HEK293 (cell line): Measurements from ENCODE around the gene RNASE4.
"Not testable (repeated sequence)": the region's sequence is repeated elsewhere in the genome, so short reads cannot be mapped to it uniquely, and the experiment has no call there.

Experiments
- CTCF ChIA-PET: fragments of 350-600 bp; formaldehyde crosslinking; extraction: SDS; loops from one replicate; lab custom pipeline; 2021; ENCODE audit warnings: antibody characterized with exemption; lab: Yijun Ruan, JAX
- POLR2A ChIA-PET: fragments of 300-600 bp; formaldehyde crosslinking; extraction: SDS; loops from one replicate; lab custom pipeline; 2020; ENCODE audit warnings: antibody characterized with exemption, inconsistent platforms; lab: Yijun Ruan, JAX
- H3K27ac ChIP-seq: fragments of 200-500 bp; sonication (Bioruptor generic); 2 replicates; pipeline ENCODE4 v1.5.1; 2014; ENCODE audit warnings: low read depth, low read length, control low read depth, inconsistent platforms; ENCODE audit errors: extremely low read depth
- H3K36me3 ChIP-seq, 2 experiments: fragments of 200-500 bp in 1 of 2; sonication (Bioruptor generic) in 1 of 2; 1 replicate in 1 of 2; 2 replicates in 1 of 2; pipeline ENCODE4 v1.5.1; 2014 to 2017; ENCODE audit warnings: inconsistent platforms in 2 of 2, low read length in 2 of 2; ENCODE audit not compliant: control insufficient read depth in 2 of 2, insufficient read depth in 1 of 2
- H3K4me1 ChIP-seq: fragments of 200-500 bp; sonication (Bioruptor generic); 2 replicates; pipeline ENCODE4 v1.5.1; 2014; ENCODE audit warnings: mild to moderate bottlenecking, low read length, inconsistent platforms; ENCODE audit not compliant: control insufficient read depth, insufficient read depth
- H3K4me3 ChIP-seq: 2 replicates; pipeline ENCODE4 v1.5.1; 2011; ENCODE audit warnings: low read depth, mild to moderate bottlenecking, control low read depth, low read length, moderate library complexity
- H3K9me3 ChIP-seq: fragments of 200-500 bp; sonication (Bioruptor generic); 2 replicates; pipeline ENCODE4 v1.5.1; 2014; ENCODE audit warnings: low read depth, low read length, inconsistent platforms; ENCODE audit not compliant: control insufficient read depth, insufficient read depth
- CTCF ChIP-seq: fragments of 450-650 bp; formaldehyde crosslinking; IDR thresholded peaks from 2 replicates; pipeline ENCODE4 v1.5.1; 2016; ENCODE audit warnings: missing biosample characterization, missing genetic modification characterization
- GLIS2 ChIP-seq: fragments of 450-650 bp; formaldehyde crosslinking; IDR thresholded peaks from 2 replicates; pipeline ENCODE4 v1.5.1; 2016; ENCODE audit warnings: missing biosample characterization, missing genetic modification characterization
- KLF10 ChIP-seq: fragments of 450-650 bp; IDR thresholded peaks from 2 replicates; pipeline ENCODE4 v1.5.1; 2018; ENCODE audit warnings: missing biosample characterization, mild to moderate bottlenecking, missing genetic modification characterization
- PRDM1 ChIP-seq: fragments of 450-650 bp; formaldehyde crosslinking; IDR thresholded peaks from 2 replicates; pipeline ENCODE4; 2016; ENCODE audit warnings: missing biosample characterization, missing genetic modification characterization
- SCRT2 ChIP-seq: fragments of 450-650 bp; formaldehyde crosslinking; IDR thresholded peaks from 2 replicates; pipeline ENCODE4 v1.5.1; 2016; ENCODE audit warnings: missing biosample characterization, missing genetic modification characterization
- ZFP3 ChIP-seq: fragments of 450-650 bp; formaldehyde crosslinking; IDR thresholded peaks from 2 replicates; pipeline ENCODE4 v1.5.1; 2016; ENCODE audit warnings: low read depth, missing biosample characterization, missing genetic modification characterization
- ZNF121 ChIP-seq: fragments of 450-650 bp; formaldehyde crosslinking; IDR thresholded peaks from 2 replicates; pipeline ENCODE4 v1.5.1; 2016; ENCODE audit warnings: missing biosample characterization, missing genetic modification characterization
- ZNF549 ChIP-seq: fragments of 450-650 bp; IDR thresholded peaks from 2 replicates; pipeline ENCODE4 v1.5.1; 2018; ENCODE audit warnings: missing biosample characterization, missing genetic modification characterization, mild to moderate bottlenecking, inconsistent platforms, moderate library complexity
- ZNF585B ChIP-seq: fragments of 450-650 bp; formaldehyde crosslinking; IDR thresholded peaks from 2 replicates; pipeline ENCODE4 v1.5.1; 2016; ENCODE audit warnings: missing biosample characterization, missing genetic modification characterization
- ZNF623 ChIP-seq: fragments of 450-650 bp; formaldehyde crosslinking; IDR thresholded peaks from 2 replicates; pipeline ENCODE4 v1.5.1; 2016; ENCODE audit warnings: missing biosample characterization, missing genetic modification characterization
- ZNF626 ChIP-seq: fragments of 450-650 bp; sonication (Bioruptor Pico); formaldehyde crosslinking; IDR thresholded peaks from 2 replicates; pipeline ENCODE4 v1.5.1; 2018; ENCODE audit warnings: missing biosample characterization, missing genetic modification characterization, inconsistent platforms
- ZNF645 ChIP-seq: fragments of 450-650 bp; formaldehyde crosslinking; IDR thresholded peaks from 2 replicates; pipeline ENCODE4; 2016; ENCODE audit warnings: missing biosample characterization, missing genetic modification characterization
- ZNF658 ChIP-seq: fragments of 450-650 bp; formaldehyde crosslinking; IDR thresholded peaks from 2 replicates; pipeline ENCODE4; 2016; ENCODE audit warnings: missing biosample characterization, missing genetic modification characterization
- ZNF664 ChIP-seq: fragments of 450-650 bp; formaldehyde crosslinking; IDR thresholded peaks from 2 replicates; pipeline ENCODE4 v1.5.1; 2016; ENCODE audit warnings: missing biosample characterization, missing genetic modification characterization
- ZNF707 ChIP-seq: fragments of 450-650 bp; formaldehyde crosslinking; IDR thresholded peaks from 2 replicates; pipeline ENCODE4 v1.5.1; 2016; ENCODE audit warnings: missing biosample characterization, missing genetic modification characterization
- ZNF777 ChIP-seq: fragments of 450-650 bp; formaldehyde crosslinking; IDR thresholded peaks from 2 replicates; pipeline ENCODE4 v1.5.1; 2017; ENCODE audit warnings: missing biosample characterization, missing genetic modification characterization, borderline replicate concordance
- ZNF785 ChIP-seq: fragments of 450-650 bp; formaldehyde crosslinking; IDR thresholded peaks from 2 replicates; pipeline ENCODE4 v1.5.1; 2016; ENCODE audit warnings: missing biosample characterization, missing genetic modification characterization
- ZXDB ChIP-seq: fragments of 450-650 bp; formaldehyde crosslinking; IDR thresholded peaks from 2 replicates; pipeline ENCODE4 v1.5.1; 2016; ENCODE audit warnings: missing biosample characterization, missing genetic modification characterization
- TF ChIP-seq, protein P1 (sequence below): fragments of 450-650 bp; formaldehyde crosslinking; IDR thresholded peaks from 2 replicates; pipeline ENCODE4 v1.5.1; 2016; ENCODE audit warnings: missing biosample characterization, missing genetic modification characterization
- TF ChIP-seq, protein P2 (sequence below): fragments of 450-650 bp; formaldehyde crosslinking; IDR thresholded peaks from 2 replicates; pipeline ENCODE4 v1.5.1; 2016; ENCODE audit warnings: missing biosample characterization, missing genetic modification characterization, borderline replicate concordance

The RNASE4 gene

GRCh38 chr14:20699931-20700330 is 15.6 kb downstream of the RNASE4 start:
- Histone ChIP-seq H3K4me1 (no peaks in the 10 kb centered on the region), H3K9me3 (no peaks in the 10 kb centered on the region), H3K27ac (no peak overlapping the region), H3K36me3 (no peaks in the 10 kb centered on the region), H3K4me3 (no peak overlapping the region)
- ChIA-PET POLR2A (no interaction called here), CTCF (interaction anchor here (0.6 to 2.3 kb wide), 12 partner anchors 8 to 486 kb away, joined by 3 to 20 read pairs (median 4); no protein-coding TSS in a partner anchor)
- TF ChIP-seq SCRT2 (tag by site-specific recombination) (no peak), KLF10 (no peak), ZNF623 (no peak), ZNF645 (tag by site-specific recombination) (no peak), ZNF549 (tag by site-specific recombination) (no peak), ZNF121 (tag by site-specific recombination) (no peak), GLIS2 (tag by site-specific recombination) (no peak), ZNF707 (no peak), ZXDB (tag by site-specific recombination) (no peak)
- TF ChIP-seq, protein P1, sequence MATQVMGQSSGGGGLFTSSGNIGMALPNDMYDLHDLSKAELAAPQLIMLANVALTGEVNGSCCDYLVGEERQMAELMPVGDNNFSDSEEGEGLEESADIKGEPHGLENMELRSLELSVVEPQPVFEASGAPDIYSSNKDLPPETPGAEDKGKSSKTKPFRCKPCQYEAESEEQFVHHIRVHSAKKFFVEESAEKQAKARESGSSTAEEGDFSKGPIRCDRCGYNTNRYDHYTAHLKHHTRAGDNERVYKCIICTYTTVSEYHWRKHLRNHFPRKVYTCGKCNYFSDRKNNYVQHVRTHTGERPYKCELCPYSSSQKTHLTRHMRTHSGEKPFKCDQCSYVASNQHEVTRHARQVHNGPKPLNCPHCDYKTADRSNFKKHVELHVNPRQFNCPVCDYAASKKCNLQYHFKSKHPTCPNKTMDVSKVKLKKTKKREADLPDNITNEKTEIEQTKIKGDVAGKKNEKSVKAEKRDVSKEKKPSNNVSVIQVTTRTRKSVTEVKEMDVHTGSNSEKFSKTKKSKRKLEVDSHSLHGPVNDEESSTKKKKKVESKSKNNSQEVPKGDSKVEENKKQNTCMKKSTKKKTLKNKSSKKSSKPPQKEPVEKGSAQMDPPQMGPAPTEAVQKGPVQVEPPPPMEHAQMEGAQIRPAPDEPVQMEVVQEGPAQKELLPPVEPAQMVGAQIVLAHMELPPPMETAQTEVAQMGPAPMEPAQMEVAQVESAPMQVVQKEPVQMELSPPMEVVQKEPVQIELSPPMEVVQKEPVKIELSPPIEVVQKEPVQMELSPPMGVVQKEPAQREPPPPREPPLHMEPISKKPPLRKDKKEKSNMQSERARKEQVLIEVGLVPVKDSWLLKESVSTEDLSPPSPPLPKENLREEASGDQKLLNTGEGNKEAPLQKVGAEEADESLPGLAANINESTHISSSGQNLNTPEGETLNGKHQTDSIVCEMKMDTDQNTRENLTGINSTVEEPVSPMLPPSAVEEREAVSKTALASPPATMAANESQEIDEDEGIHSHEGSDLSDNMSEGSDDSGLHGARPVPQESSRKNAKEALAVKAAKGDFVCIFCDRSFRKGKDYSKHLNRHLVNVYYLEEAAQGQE (tag by site-specific recombination), result no peak

DNA sequence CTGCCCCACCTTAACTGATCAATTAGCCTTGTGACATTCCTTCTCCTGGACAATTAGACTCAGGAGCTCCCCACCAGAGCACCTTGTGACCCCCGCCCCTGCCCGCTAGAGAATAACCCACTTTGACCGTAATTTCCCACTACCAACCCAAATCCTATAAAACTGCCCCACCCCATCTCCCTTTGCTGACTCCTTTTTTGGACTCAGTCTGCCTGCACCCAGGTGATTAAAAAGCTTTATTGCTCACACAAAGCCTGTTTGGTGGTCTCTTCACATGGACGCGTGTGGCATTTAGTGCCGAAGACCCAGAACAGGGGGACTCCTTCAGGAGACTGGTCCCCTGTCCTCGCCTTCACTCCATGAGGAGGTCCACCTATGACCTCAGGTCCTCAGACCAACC is 16.6 kb downstream of the RNASE4 start:
- H3K9me3 ChIP-seq, H3K36me3 ChIP-seq, H3K4me3 ChIP-seq, H3K27ac ChIP-seq, H3K4me1 ChIP-seq: not testable (repeated sequence)
- ChIA-PET POLR2A (interaction anchor here (0.8 kb wide), 1 partner anchor 44 kb away, joined by 3 read pairs; no protein-coding TSS in a partner anchor), CTCF (interaction anchor here (0.7 to 2.3 kb wide), 6 partner anchors 9 to 270 kb away, joined by 3 to 20 read pairs (median 4); no protein-coding TSS in a partner anchor)

GRCh38 chr14:20706657-20707355 is 22.4 kb downstream of the RNASE4 start:
- Histone ChIP-seq H3K27ac (no peak overlapping the region), H3K36me3 (no peaks in the 10 kb centered on the region), H3K4me1 (no peaks in the 10 kb centered on the region; the same call in 1 of the 2 replicates), H3K9me3 (no peaks in the 10 kb centered on the region), H3K4me3 (no peak overlapping the region)
- CTCF ChIA-PET, result interaction anchor here (0.6 to 1.9 kb wide), 5 partner anchors 9 to 305 kb away, joined by 3 to 5 read pairs (median 3); no protein-coding TSS in a partner anchor
- TF ChIP-seq PRDM1 (tag by site-specific recombination) (no peak), ZNF785 (tag by site-specific recombination) (no peak), ZNF777 (tag by site-specific recombination) (no peak)
- POLR2A ChIA-PET, result no interaction called here

- no peak overlapping the region for H3K27ac ChIP-seq
- H3K9me3 ChIP-seq, result no peaks in the 10 kb centered on the region
- ChIA-PET POLR2A (no interaction called here), CTCF (interaction anchor here (0.7 to 1.9 kb wide), 5 partner anchors 9 to 304 kb away, joined by 3 to 5 read pairs (median 3); no protein-coding TSS in a partner anchor)
- H3K4me1 ChIP-seq, result no peaks in the 10 kb centered on the region; the same call in 1 of the 2 replicates
- H3K36me3 ChIP-seq, result no peaks in the 10 kb centered on the region
- H3K4me3 ChIP-seq, result no peak overlapping the region
- TF ChIP-seq, protein P2, sequence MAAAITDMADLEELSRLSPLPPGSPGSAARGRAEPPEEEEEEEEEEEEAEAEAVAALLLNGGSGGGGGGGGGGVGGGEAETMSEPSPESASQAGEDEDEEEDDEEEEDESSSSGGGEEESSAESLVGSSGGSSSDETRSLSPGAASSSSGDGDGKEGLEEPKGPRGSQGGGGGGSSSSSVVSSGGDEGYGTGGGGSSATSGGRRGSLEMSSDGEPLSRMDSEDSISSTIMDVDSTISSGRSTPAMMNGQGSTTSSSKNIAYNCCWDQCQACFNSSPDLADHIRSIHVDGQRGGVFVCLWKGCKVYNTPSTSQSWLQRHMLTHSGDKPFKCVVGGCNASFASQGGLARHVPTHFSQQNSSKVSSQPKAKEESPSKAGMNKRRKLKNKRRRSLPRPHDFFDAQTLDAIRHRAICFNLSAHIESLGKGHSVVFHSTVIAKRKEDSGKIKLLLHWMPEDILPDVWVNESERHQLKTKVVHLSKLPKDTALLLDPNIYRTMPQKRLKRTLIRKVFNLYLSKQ (tag by site-specific recombination), result no peak
- TF ChIP-seq ZNF585B (tag by site-specific recombination) (no peak), ZNF626 (tag by site-specific recombination) (no peak), SCRT2 (tag by site-specific recombination) (no peak), CTCF (tag by site-specific recombination) (no peak), ZNF664 (tag by site-specific recombination) (no peak), ZFP3 (no peak), ZNF658 (no peak)
These were observed 23.3 kb downstream of the RNASE4 start for GRCh38 chr14:20707622-20708021.
